ENCODE measurements around the gene UBA7.
A peak's percentile ranks its signal among the peaks of the same experiment; 100 is the strongest.

- TF ChIP-seq POLR2AphosphoS5 (IDR thresholded peaks at IDR 0.05; ENCODE audit: low read depth, low read length) = no peak
- no peak for TF ChIP-seq CTCF (CRISPR knock-in tag; IDR thresholded peaks at IDR 0.05)
- TF ChIP-seq ZBTB20 (CRISPR knock-in tag; IDR thresholded peaks at IDR 0.05; ENCODE audit: borderline replicate concordance, low read depth) = no peak
- TF ChIP-seq HIVEP1 (CRISPR knock-in tag; IDR thresholded peaks at IDR 0.05) = no peak
- TF ChIP-seq MED1 (CRISPR knock-in tag; IDR thresholded peaks at IDR 0.05) = no peak
- TF ChIP-seq, protein P1, sequence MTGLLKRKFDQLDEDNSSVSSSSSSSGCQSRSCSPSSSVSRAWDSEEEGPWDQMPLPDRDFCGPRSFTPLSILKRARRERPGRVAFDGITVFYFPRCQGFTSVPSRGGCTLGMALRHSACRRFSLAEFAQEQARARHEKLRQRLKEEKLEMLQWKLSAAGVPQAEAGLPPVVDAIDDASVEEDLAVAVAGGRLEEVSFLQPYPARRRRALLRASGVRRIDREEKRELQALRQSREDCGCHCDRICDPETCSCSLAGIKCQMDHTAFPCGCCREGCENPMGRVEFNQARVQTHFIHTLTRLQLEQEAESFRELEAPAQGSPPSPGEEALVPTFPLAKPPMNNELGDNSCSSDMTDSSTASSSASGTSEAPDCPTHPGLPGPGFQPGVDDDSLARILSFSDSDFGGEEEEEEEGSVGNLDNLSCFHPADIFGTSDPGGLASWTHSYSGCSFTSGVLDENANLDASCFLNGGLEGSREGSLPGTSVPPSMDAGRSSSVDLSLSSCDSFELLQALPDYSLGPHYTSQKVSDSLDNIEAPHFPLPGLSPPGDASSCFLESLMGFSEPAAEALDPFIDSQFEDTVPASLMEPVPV (CRISPR knock-in tag; IDR thresholded peaks at IDR 0.05) = no peak
- no peak; the same call in 1 of the 2 replicates for TF ChIP-seq SAP130 (CRISPR knock-in tag; IDR thresholded peaks at IDR 0.05; ENCODE audit: low read depth)
- TF ChIP-seq SRSF1 (optimal IDR thresholded peaks at IDR 0.05; ENCODE audit: low read depth, low read length) = no peak
- no peak for TF ChIP-seq ZNF274 (CRISPR knock-in tag; IDR thresholded peaks at IDR 0.05)
- TF ChIP-seq SMC3 (IDR thresholded peaks at IDR 0.05; ENCODE audit: low read length) = no peak
- peak in 1 of 2 experiments; percentile 7; a peak in 1 of 4 replicates for TF ChIP-seq POLR2A (IDR thresholded peaks at IDR 0.05; ENCODE audit: insufficient read depth in 1 of 2, low read depth in 2 of 2, low read length in 2 of 2)
- no peak for TF ChIP-seq CEBPB (IDR thresholded peaks at IDR 0.05; ENCODE audit: borderline replicate concordance, low read depth, low read length)
- TF ChIP-seq ZNF3 (CRISPR knock-in tag; IDR thresholded peaks at IDR 0.05) = no peak
- no peak for TF ChIP-seq MAFF (IDR thresholded peaks at IDR 0.05; ENCODE audit: low read depth, low read length)
Observed at GRCh38 chr3:49785565-49786356, 28.0 kb downstream of the UBA7 start.

Data from HepG2 (cell line).